Activated effector memory CD4-positive, alpha-beta T cell treated with Interleukin-2 at 50 U/mL for 16 hours (primary cell): ENCODE results near the gene CNPY1.

Experiments used
- DNase-seq: peaks from one replicate; pipeline ENCODE4 v3.0.0-alpha.2; 2020

Gene CNPY1

GRCh38 chr7:155452505-155453295 is 93.7 kb downstream of the CNPY1 start:
- DNase-seq = no peak

GRCh38 chr7:155451840-155452239 is 94.5 kb downstream of the CNPY1 start:
- no peak for DNase-seq
